HEK293T (cell line): Measurements from ENCODE around the gene TECTA.

ENCODE experiments used
- ARNT ChIP-seq: fragments of 450-650 bp; IDR thresholded peaks from 2 replicates; pipeline ENCODE4 v1.6.1; 2017; ENCODE audit warnings: mild to moderate bottlenecking
- BHLHE40 ChIP-seq: fragments of 450-650 bp; IDR thresholded peaks from 2 replicates; pipeline ENCODE4 v1.6.1; 2016; ENCODE audit warnings: mild to moderate bottlenecking, moderate library complexity, borderline replicate concordance
- FOXK2 ChIP-seq: fragments of 450-650 bp; IDR thresholded peaks from 2 replicates; pipeline ENCODE4 v1.6.1; 2016; ENCODE audit warnings: mild to moderate bottlenecking
- FOXM1 ChIP-seq: fragments of 450-650 bp; IDR thresholded peaks from 2 replicates; pipeline ENCODE4 v1.6.1; 2017; ENCODE audit warnings: mild to moderate bottlenecking, borderline replicate concordance
- HDGF ChIP-seq: fragments of 450-650 bp; IDR thresholded peaks from 2 replicates; pipeline ENCODE4 v1.6.1; 2017; ENCODE audit warnings: antibody characterized with exemption, borderline replicate concordance
- SP1 ChIP-seq: fragments of 450-650 bp; IDR thresholded peaks from 2 replicates; pipeline ENCODE4 v1.6.1; 2017
- SUZ12 ChIP-seq: fragments of 450-650 bp; IDR thresholded peaks from 2 replicates; pipeline ENCODE4 v1.6.1; 2016; ENCODE audit warnings: mild to moderate bottlenecking
- TARDBP ChIP-seq: fragments of 450-650 bp; IDR thresholded peaks from 2 replicates; pipeline ENCODE4 v1.6.1; 2016
- TF ChIP-seq, protein P1 (sequence below): fragments of 450-650 bp; IDR thresholded peaks from 2 replicates; pipeline ENCODE4 v1.6.1; 2016

- TF ChIP-seq BHLHE40 (no peak), HDGF (no peak), SUZ12 (no peak), FOXM1 (no peak), SP1 (no peak), ARNT (no peak), TARDBP (no peak), FOXK2 (no peak)
- TF ChIP-seq, protein P1, sequence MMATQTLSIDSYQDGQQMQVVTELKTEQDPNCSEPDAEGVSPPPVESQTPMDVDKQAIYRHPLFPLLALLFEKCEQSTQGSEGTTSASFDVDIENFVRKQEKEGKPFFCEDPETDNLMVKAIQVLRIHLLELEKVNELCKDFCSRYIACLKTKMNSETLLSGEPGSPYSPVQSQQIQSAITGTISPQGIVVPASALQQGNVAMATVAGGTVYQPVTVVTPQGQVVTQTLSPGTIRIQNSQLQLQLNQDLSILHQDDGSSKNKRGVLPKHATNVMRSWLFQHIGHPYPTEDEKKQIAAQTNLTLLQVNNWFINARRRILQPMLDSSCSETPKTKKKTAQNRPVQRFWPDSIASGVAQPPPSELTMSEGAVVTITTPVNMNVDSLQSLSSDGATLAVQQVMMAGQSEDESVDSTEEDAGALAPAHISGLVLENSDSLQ: no peak
Observed at GRCh38 chr11:121063728-121064127, 37.3 kb upstream of the TECTA start.
